Ascending aorta (tissue), 2 donors: ENCODE measurements around the gene EMP3. TPM values are rescaled to one million over a fixed set of nuclear protein-coding genes. Genes with fewer than 3 reads are reported as not detected.

ENCODE experiments used
- DNase-seq, 2 donors: peaks; one replicate each; pipeline ENCODE4 v3.0.0-alpha.2; 2019; ENCODE audit warnings: low spot score in 2 of 2
- H3K27ac ChIP-seq, 2 donors: fragments of 200-600 bp; sonication (generic); one replicate each; pipeline ENCODE4 v1.5.1; 2016 to 2017; ENCODE audit warnings: mild to moderate bottlenecking in 1 of 2
- H3K27me3 ChIP-seq: fragments of 200-600 bp; sonication (generic); one replicate; pipeline ENCODE4 v1.5.1; 2017
- H3K36me3 ChIP-seq, 2 donors: fragments of 200-600 bp; sonication (generic); one replicate each; pipeline ENCODE4 v1.5.1; 2016
- H3K4me1 ChIP-seq, 2 donors: fragments of 200-600 bp; sonication (generic); one replicate each; pipeline ENCODE4 v1.5.1; 2016 to 2017; ENCODE audit warnings: mild to moderate bottlenecking in 1 of 2
- H3K4me3 ChIP-seq, 2 donors: fragments of 200-600 bp; sonication (generic); one replicate each; pipeline ENCODE4 v1.5.1; 2016 to 2017; ENCODE audit warnings: mild to moderate bottlenecking in 1 of 2
- H3K9me3 ChIP-seq, 2 donors: fragments of 200-600 bp; sonication (generic); one replicate each; pipeline ENCODE4 v1.5.1; 2016
- CTCF ChIP-seq, 3 experiments: fragments of 200-600 bp in 2 of 3; fragments of 450-650 bp in 1 of 3; sonication (generic) in 2 of 3; IDR thresholded peaks; one replicate each; pipeline ENCODE4 v1.5.1; 2016 to 2019; ENCODE audit warnings: antibody characterized with exemption in 3 of 3, mild to moderate bottlenecking in 1 of 3, moderate library complexity in 1 of 3
- intact Hi-C: fragments of 100-400 bp; cut with DNase I; formaldehyde crosslinking; loops from one replicate; pipeline ENCODE4 v1.15.1; 2023
- total RNA-seq: library from RNA; depleted of rRNA; stranded (reverse); fragments of >200 nt; gene quantifications from one replicate; pipeline ENCODE4 v1.1.0, GENCODE V29; 2016

EMP3 gene
- total RNA-seq, 1 donor from 2014 or later: 18.2 TPM

- TF ChIP-seq CTCF (IDR thresholded peaks at IDR 0.05): no peak
- peaks cover 0 to 28% of the 10 kb centered on the region in 2 donors for H3K4me1 ChIP-seq
- peak overlapping the region in 1 of 2 donors; percentile 21 for H3K27ac ChIP-seq
- intact Hi-C loops: no loop called here
- no peak for DNase-seq
- no peaks in the 10 kb centered on the region for H3K27me3 ChIP-seq
- H3K36me3 ChIP-seq: peaks cover 11 to 19% of the 10 kb centered on the region in 2 donors
- no peak overlapping the region for H3K4me3 ChIP-seq
- no peaks in the 10 kb centered on the region for H3K9me3 ChIP-seq
Measured at GRCh38 chr19:48329167-48329891, 4.0 kb downstream of the EMP3 start.

- peak overlapping the region; percentile 31 to 51 for H3K27ac ChIP-seq
Measured at GRCh38 chr19:48330012-48330681, 4.8 kb downstream of the EMP3 start.

GRCh38 chr19:48332351-48332661 is 7.0 kb downstream of the EMP3 start:
- peak overlapping the region in 1 of 2 donors; percentile 66 for H3K4me3 ChIP-seq
- no peak for TF ChIP-seq CTCF (IDR thresholded peaks at IDR 0.05)
- DNase-seq: no peak
- H3K9me3 ChIP-seq: no peaks in the 10 kb centered on the region
- intact Hi-C loops: no loop called here
- H3K27me3 ChIP-seq: no peaks in the 10 kb centered on the region
- H3K36me3 ChIP-seq: peaks cover 11 to 19% of the 10 kb centered on the region in 2 donors
- H3K27ac ChIP-seq: peak overlapping the region; percentile 79 to 89
- peaks cover 0 to 11% of the 10 kb centered on the region in 2 donors for H3K4me1 ChIP-seq

More at GRCh38 chr19:48330012-48330681, 4.8 kb downstream of the EMP3 start:
- H3K27me3 ChIP-seq: no peaks in the 10 kb centered on the region
- H3K9me3 ChIP-seq: no peaks in the 10 kb centered on the region
- H3K4me1 ChIP-seq: peaks cover 0 to 22% of the 10 kb centered on the region in 2 donors
- peak in 1 of 2 donors; percentile 71 for DNase-seq
- peak overlapping the region; percentile 34 to 35 for H3K4me3 ChIP-seq
- peaks cover 11 to 19% of the 10 kb centered on the region in 2 donors for H3K36me3 ChIP-seq
- intact Hi-C loops: no loop called here
- TF ChIP-seq CTCF (IDR thresholded peaks at IDR 0.05): no peak

GRCh38 chr19:48332662-48333466 is 7.5 kb downstream of the EMP3 start:
- peaks cover 0 to 11% of the 10 kb centered on the region in 2 donors for H3K4me1 ChIP-seq
- TF ChIP-seq CTCF (IDR thresholded peaks at IDR 0.05): no peak
- H3K4me3 ChIP-seq: peak overlapping the region; percentile 29 to 66
- no peaks in the 10 kb centered on the region for H3K9me3 ChIP-seq
- no peaks in the 10 kb centered on the region for H3K27me3 ChIP-seq
- intact Hi-C loops: loop anchor here (1.0 kb wide), 4 partner anchors 12 to 135 kb away; partner anchors contain the start of gene SYNGR4
- DNase-seq: peak; percentile 85 to 92
- peak overlapping the region; percentile 79 to 89 for H3K27ac ChIP-seq
- peaks cover 11 to 19% of the 10 kb centered on the region in 2 donors for H3K36me3 ChIP-seq
